Body of pancreas (tissue), 4 donors: ENCODE measurements around the gene FNDC3B. TPM values are rescaled to one million over a fixed set of nuclear protein-coding genes. Genes with fewer than 3 reads are reported as not detected.

Source experiments
- ATAC-seq: fragments of 150-250 bp; one replicate; pipeline ENCODE4 v1.9.1; 2016
- DNase-seq, 4 donors: peaks; one replicate each; pipeline ENCODE4 v3.0.0-alpha.2; 2019
- H3K27ac ChIP-seq, 4 donors: fragments of 200-600 bp; sonication (generic); 1 replicate in 3 of 4; 2 replicates in 1 of 4; pipeline versions ENCODE4 v1.5.1 to v1.6.1; 2016 to 2019; ENCODE audit warnings: mild to moderate bottlenecking in 1 of 4, mixed read lengths in 1 of 4, moderate library complexity in 1 of 4
- H3K27me3 ChIP-seq, 2 donors: fragments of 200-600 bp; sonication (generic); one replicate each; pipeline ENCODE4 v1.6.0; 2016; ENCODE audit warnings: mild to moderate bottlenecking in 1 of 2
- H3K36me3 ChIP-seq, 2 donors: fragments of 200-600 bp; sonication (generic); replicated peaks in 1 of 2; 2 replicates each; pipeline ENCODE4 v1.5.1; 2016; ENCODE audit warnings: low read depth in 2 of 2; ENCODE audit not compliant: insufficient read depth in 1 of 2
- H3K4me1 ChIP-seq: fragments of 200-600 bp; sonication (generic); one replicate; pipeline ENCODE4 v1.6.0; 2016
- H3K4me3 ChIP-seq, 2 donors: fragments of 200-600 bp; sonication (generic); 1 replicate in 1 of 2; 2 replicates in 1 of 2; pipeline ENCODE4 v1.5.1; 2016 to 2019
- H3K9me3 ChIP-seq, 3 donors: fragments of 200-600 bp; sonication (generic); 1 replicate in 2 of 3; 2 replicates in 1 of 3; pipeline ENCODE4 v1.5.1; 2016
- CTCF ChIP-seq, 7 experiments: fragments of 450-650 bp in 4 of 7; fragments of 200-600 bp in 3 of 7; sonication (generic) in 3 of 7; IDR thresholded peaks; one replicate each; pipeline ENCODE4 v1.5.1; 2016 to 2019; ENCODE audit warnings: antibody characterized with exemption in 7 of 7
- POLR2A ChIP-seq, 3 donors: fragments of 450-650 bp; IDR thresholded peaks; one replicate each; pipeline ENCODE4 v1.6.1; 2016; ENCODE audit warnings: antibody characterized with exemption in 3 of 3, mild to moderate bottlenecking in 2 of 3
- WGBS, 2 donors: methylation state at CpG; one replicate each; pipeline ENCODE4 v1.1.5; 2017; 5-methylcytosine and 5-hydroxymethylcytosine counted together
- intact Hi-C: fragments of 100-400 bp; cut with DNase I; formaldehyde crosslinking; loops from one replicate; pipeline ENCODE4 v1.15.1; 2023
- total RNA-seq, 2 donors: library from RNA; depleted of rRNA; stranded (reverse); fragments of >200 nt; gene quantifications; one replicate each; pipeline ENCODE4 v1.1.0, GENCODE V29; 2016

The FNDC3B gene
- total RNA-seq, 2 donors from 2014 or later = 64.3 to 86.0 TPM

GRCh38 chr3:172126741-172127140, 87.4 kb downstream of the FNDC3B start:
- Histone ChIP-seq H3K27me3 (no peaks in the 10 kb centered on the region), H3K4me1 (peaks cover 60% of the 10 kb centered on the region), H3K36me3 (no peaks in the 10 kb centered on the region), H3K27ac (peak overlapping the region; percentile 20 to 71 (median 49)), H3K9me3 (no peaks in the 10 kb centered on the region), H3K4me3 (no peak overlapping the region)
- 66 to 89% methylated on average over 3 of the region's 3 CpGs for WGBS, 2 donors
- DNase-seq (no peak), ATAC-seq (no peak)
- intact Hi-C loops = no loop called here
- TF ChIP-seq CTCF (IDR thresholded peaks at IDR 0.05) (no peak), POLR2A (IDR thresholded peaks at IDR 0.05) (no peak)

GRCh38 chr3:172127141-172127540, 87.8 kb downstream of the FNDC3B start:
- peaks cover 64% of the 10 kb centered on the region for H3K4me1 ChIP-seq
- peak overlapping the region; percentile 20 to 71 (median 49) for H3K27ac ChIP-seq
- no peaks in the 10 kb centered on the region for H3K27me3 ChIP-seq
- H3K36me3 ChIP-seq = no peaks in the 10 kb centered on the region
- ATAC-seq = no peak
- intact Hi-C loops = no loop called here
- no peak for DNase-seq
- TF ChIP-seq POLR2A (IDR thresholded peaks at IDR 0.05) = no peak
- TF ChIP-seq CTCF (IDR thresholded peaks at IDR 0.05) = no peak
- 56 to 68% methylated on average over 2 of the region's 2 CpGs for WGBS, 2 donors
- no peaks in the 10 kb centered on the region for H3K9me3 ChIP-seq
- no peak overlapping the region for H3K4me3 ChIP-seq

- Histone ChIP-seq H3K27ac (peak overlapping the region in 1 of 4 donors; percentile 87), H3K9me3 (no peaks in the 10 kb centered on the region), H3K36me3 (no peaks in the 10 kb centered on the region), H3K27me3 (no peaks in the 10 kb centered on the region), H3K4me1 (peaks cover 68% of the 10 kb centered on the region), H3K4me3 (no peak overlapping the region)
- TF ChIP-seq POLR2A (IDR thresholded peaks at IDR 0.05) = no peak
- no peak for TF ChIP-seq CTCF (IDR thresholded peaks at IDR 0.05)
- intact Hi-C loops = no loop called here
- DNase-seq (no peak), ATAC-seq (no peak)
- 88 to 91% methylated on average over 6 of the region's 6 CpGs for WGBS, 2 donors
Measured at GRCh38 chr3:172127929-172128580, 88.7 kb downstream of the FNDC3B start.

- DNase-seq (no peak), ATAC-seq (no peak)
- no peaks in the 10 kb centered on the region for H3K9me3 ChIP-seq
- 89 to 96% methylated on average over 9 of the region's 9 CpGs for WGBS, 2 donors
- intact Hi-C loops = no loop called here
- H3K27ac ChIP-seq = peak overlapping the region in 3 of 4 donors; percentile 35 to 87 (median 71)
- H3K27me3 ChIP-seq = no peaks in the 10 kb centered on the region
- H3K4me3 ChIP-seq = no peak overlapping the region
- TF ChIP-seq CTCF (IDR thresholded peaks at IDR 0.05) (no peak), POLR2A (IDR thresholded peaks at IDR 0.05) (no peak)
- H3K36me3 ChIP-seq = no peaks in the 10 kb centered on the region
- peaks cover 71% of the 10 kb centered on the region for H3K4me1 ChIP-seq
Measured at GRCh38 chr3:172128858-172129257, 89.5 kb downstream of the FNDC3B start.

- Histone ChIP-seq H3K4me3 (no peak overlapping the region), H3K9me3 (no peaks in the 10 kb centered on the region), H3K27ac (peak overlapping the region in 3 of 4 donors; percentile 35 to 87 (median 71)), H3K27me3 (no peaks in the 10 kb centered on the region), H3K4me1 (peaks cover 73% of the 10 kb centered on the region), H3K36me3 (no peaks in the 10 kb centered on the region)
- ATAC-seq (no peak), DNase-seq (no peak)
- TF ChIP-seq POLR2A (IDR thresholded peaks at IDR 0.05) = no peak
- TF ChIP-seq CTCF (IDR thresholded peaks at IDR 0.05) = no peak
- WGBS, 2 donors = 17 to 37% methylated on average over 1 of the region's 1 CpG
- intact Hi-C loops = no loop called here
Measured at GRCh38 chr3:172129498-172129849, 90.1 kb downstream of the FNDC3B start.
